IPS-NIHi7 (cell line): ENCODE data around the gene ZFP82.

ENCODE experiments used
- DNase-seq: peaks from one replicate; pipeline ENCODE4 v3.0.0; 2012; ENCODE audit warnings: mixed read lengths; ENCODE audit errors: extremely low spot score

ZFP82 gene

DNA sequence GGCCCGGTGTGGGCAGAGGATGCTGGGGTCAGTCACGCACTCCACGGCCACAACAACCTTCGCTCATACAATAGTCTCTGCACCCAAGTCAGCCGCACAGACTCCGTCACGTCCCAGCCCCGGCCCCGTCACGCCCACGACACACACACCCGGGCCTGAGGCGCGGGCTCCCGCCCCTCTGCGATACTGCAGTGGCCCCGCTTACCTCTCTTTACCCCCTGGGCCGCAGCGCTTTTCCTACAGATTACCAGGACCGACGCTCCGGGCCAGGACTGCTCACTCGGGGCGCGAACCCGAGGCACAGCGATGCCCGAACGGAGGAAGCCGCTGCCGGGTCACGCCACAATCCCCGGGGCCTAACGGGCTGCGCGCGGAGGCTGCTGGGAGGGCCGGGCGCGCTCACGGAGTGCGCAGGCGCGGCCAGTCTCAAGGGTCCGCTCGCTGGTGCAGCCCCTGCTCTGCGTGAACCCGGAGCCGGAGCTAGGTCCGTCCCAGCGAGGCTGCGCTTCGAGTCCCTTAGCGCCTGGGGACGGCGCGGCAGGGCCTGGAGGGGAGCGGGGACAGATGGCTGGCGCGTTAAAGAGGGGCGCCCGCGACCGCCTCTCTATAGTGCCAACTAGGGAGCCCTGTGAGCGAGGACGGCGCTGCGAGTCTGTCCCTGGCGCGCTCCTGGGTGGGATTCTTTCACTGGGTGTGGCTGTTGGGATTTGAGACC is at the start of gene ZFP82:
Gene ZFP82, minus strand, starts transcription at position 358 of the 715 bp plus-strand sequence. CDS start 8,855 bp downstream, outside the sequence.
- DNase-seq = peak; percentile 95

GRCh38 chr19:36460046-36460445 is 41.6 kb upstream of the ZFP82 start:
- no peak for DNase-seq

DNA sequence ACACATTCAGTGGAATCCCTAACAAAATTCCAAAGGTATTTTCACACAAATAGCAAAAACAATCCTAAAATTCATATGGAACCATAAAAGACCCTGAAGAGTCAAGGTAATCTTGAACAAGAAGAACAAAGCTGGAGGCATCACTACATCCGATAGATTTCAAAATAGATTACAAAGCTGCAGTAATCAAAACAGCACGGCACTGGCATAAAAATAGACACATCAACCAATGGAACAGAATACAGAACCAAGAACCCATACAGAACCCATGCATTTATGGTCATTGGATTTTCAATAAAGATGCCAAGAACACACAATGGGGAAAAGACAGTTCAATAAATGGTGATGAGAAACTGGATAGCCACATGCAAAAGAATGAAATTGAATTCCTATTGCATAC is 38.4 kb upstream of the ZFP82 start:
- DNase-seq = no peak

DNA sequence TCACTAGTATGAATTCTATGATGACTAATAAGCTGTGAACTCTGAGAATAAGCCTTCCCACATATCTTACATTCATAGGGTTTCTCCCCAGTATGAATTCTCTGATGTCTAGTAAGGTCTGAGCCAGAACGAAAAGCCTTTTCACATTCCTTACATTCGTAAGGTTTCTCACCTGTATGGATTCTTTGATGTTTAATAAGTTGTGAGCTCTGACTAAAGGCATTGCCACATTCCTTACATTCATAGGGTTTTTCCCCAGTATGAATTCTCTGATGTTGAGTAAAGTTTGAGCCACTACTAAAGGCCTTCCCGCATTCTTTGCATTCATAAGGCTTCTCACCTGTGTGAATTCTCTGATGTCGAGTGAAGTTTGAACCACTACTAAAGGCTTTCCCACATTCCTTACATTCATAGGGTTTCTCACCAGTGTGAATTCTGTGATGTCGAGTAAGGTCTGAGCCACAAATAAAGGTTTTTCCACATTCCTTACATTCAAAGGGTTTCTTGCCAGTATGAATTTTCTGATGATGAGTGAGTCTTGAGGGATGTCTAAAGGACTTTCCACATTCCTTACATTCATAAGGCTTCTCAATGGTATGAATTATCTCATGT is 30.7 kb upstream of the ZFP82 start:
- DNase-seq = no peak

DNA sequence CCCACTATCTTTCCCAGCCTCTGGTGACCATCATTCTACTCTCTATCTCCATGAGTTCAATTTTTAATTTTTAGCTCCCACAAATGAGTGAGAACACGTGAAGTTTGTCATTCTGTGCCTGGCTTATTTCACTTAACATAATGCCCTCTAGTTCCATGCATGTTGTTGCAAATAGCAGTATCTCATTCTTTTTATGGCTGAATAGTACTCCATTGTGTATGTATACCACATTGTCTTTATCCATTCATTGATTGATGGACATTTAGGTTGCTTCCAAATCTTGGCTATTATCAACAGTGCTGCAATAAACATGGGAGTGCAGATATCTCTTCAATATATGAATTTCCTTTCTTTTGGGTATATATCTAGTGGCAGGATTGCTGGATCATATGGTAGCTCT is 22.9 kb upstream of the ZFP82 start:
- no peak for DNase-seq

GRCh38 chr19:36436531-36436930 is 18.1 kb upstream of the ZFP82 start:
- peak; percentile 53 for DNase-seq

GRCh38 chr19:36423925-36424324 is 5.5 kb upstream of the ZFP82 start:
- DNase-seq = no peak

DNA sequence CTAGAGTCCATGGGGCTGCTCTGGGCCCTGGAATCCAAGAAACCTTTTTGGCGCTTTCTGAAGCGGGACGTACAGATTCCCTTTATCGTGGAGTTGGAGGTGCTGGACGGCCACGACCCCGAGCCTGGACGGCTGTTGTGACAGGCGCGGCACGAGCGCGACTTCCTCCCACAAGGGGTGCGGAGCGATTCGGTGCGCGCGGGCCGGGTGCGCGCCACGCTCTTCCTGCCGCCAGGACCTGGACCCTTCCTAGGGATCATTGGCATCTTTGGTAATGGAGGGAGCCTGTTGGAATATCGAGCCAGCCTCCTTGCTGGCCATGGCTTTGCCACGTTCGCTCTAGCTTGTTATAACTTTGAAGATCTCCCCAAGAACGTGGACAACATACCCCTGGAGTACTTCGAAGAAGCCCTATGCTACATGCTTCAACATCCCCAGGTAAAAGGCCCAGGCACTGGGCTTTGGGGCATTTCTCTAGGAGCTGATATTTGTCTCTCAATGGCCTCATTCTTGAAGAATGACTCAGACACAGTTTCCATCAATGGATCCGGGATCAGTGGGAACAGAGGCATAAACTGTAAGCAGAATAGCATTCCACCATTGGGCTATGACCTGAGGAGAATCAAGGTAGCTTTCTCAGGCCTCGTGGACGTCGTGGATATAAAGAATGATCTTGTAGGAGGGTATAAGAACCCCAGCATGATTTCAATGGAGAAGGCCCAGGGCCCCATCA is 3.5 kb upstream of the ZFP82 start:
- no peak for DNase-seq

DNA sequence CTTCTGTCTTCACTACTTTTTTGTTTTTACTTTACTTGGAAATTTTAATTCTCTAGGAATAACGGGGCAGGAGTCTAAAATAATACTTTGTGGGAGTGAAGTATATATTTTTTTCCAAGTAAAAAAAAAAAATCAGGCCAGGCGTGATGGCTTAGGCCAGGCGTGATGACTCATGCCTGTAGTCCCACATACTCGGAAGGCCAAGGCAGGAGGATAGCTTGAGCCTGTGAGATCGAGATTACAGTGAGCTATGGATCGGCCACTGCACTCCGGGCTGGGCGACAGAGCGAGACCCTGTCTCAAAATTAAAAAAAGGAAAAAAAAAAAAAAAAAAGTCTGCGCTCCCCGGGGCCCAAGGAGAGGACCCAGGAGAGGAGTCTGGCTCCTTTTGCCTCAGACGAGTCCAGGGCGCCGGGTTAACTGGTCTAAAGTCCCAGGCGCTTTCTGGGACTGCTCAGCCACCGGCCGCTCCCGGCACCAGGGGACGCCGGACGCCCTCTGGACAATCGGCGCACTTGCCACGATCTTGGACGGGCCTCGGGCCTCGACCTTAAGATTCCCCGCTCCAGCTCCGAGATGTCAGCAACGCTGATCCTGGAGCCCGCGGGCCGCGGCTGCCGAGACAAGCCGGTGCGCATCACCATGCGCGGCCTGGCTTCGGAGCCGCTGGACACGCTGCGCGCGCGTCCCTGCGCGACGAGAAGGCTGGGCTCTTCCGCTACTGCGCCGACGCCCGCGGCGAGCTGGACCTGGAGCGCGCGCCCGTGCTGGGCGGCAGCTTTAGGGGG is 2.7 kb upstream of the ZFP82 start:
- peak; percentile 37 for DNase-seq

- no peak for DNase-seq
Observed at GRCh38 chr19:36417752-36418286, 625 bp downstream of the ZFP82 start.

DNA sequence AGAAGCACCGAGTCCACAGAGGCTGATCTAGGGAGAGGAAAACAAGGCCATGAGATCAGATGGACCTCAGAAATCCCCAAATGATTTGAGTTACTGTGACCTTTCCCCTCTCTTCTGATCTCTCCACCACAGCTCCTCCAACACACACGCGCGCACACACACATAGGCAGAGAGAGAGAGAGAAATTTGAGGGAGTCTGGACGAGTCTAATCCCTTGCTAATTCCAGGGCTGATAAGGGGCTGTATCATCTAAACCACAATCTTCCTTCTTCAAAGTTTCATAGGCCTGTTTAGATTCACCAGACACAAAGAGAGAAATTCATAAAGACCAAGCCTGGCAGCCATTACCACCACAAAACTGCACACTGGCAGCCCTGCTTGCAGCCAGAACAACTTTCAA is 8.6 kb downstream of the ZFP82 start:
- no peak for DNase-seq

- DNase-seq = no peak
Observed at GRCh38 chr19:36408101-36408500, 10.3 kb downstream of the ZFP82 start.

DNA sequence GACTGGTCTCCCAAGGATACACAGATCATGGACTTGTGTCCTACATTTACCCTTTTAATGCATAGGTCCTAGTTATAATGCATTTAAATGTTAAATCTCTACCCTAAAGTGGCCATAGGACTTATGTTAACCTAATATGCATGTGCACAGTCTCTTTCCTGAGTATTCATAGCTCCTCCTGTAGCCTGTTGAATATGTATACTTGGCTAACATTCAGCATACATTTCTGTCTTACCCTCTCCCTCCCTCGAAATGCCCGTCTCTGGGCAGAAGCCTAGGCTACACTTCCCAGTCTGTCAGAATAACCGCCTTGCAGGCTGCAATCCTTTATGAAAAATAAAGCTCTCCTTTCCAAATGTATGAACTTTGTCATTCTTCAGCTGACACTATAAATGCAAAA is 13.9 kb downstream of the ZFP82 start:
- no peak for DNase-seq

DNA sequence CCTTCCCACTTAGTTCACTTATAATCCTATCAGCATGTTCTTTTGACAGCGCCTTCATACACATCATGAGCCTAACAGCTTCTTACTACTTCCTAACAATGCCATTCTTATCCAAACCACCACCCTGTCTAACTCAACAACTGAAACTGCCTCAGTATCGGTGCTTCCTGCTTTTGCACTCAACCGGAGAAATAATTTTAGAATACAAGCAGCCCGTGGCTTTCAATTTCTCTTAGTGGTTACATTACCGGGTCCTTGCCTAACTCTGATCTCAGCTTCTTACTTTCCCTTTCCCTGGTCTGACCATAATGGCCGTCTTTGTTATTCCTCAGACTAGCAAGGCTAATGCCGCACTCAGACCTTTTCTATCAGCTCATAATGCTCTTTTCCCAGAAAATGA is 17.0 kb downstream of the ZFP82 start:
- DNase-seq = no peak

GRCh38 chr19:36398571-36398970 is 19.9 kb downstream of the ZFP82 start:
- DNase-seq = no peak

DNA sequence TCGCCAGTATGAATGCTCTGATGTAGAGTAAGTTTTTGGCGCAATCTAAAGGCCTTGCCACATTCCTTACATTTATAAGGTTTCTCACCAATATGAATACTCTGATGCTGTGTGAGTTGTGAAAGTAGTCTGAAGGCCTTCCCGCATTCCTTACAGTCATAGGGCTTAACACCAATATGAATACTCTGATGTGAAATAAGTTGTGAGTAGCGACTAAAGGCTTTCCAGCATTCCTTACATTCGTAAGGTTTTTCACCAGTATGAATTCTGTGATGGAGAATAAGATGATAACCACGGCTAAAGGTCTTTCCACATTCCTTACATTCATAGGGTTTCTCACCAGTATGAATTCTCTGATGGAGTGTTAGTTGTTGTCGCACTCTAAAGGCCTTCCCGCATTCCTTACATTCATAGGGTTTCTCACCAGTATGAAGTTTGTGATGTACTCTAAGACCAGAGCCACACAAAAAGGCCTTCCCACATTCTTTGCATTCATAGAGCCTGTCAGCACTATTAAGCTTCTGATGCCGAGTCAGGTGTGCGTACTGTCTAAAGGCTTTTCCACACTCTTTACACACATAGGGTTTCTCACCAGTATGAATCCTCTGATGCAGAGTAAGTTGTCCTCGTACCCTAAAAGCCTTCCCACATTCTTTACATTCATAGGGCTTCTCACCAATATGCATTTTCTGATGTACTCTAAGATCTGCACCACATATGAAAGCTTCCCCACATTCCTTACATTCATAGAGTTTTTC is 25.3 kb downstream of the ZFP82 start:
- no peak for DNase-seq

DNA sequence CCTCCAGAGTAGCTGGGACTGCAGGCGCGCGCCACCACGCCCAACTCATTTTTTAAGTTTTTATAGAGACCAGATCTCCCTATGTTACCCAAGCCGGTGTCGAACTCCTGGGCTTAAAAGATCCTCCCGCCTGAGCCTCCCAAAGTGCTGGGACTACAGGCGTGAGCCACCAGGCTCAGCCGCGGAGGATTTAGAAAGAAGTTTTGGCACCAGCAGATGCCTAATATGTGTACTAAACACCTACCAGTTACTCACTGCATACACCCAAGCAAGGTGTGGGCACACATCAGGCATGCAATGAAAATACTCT is 39.0 kb downstream of the ZFP82 start:
- no peak for DNase-seq

DNA sequence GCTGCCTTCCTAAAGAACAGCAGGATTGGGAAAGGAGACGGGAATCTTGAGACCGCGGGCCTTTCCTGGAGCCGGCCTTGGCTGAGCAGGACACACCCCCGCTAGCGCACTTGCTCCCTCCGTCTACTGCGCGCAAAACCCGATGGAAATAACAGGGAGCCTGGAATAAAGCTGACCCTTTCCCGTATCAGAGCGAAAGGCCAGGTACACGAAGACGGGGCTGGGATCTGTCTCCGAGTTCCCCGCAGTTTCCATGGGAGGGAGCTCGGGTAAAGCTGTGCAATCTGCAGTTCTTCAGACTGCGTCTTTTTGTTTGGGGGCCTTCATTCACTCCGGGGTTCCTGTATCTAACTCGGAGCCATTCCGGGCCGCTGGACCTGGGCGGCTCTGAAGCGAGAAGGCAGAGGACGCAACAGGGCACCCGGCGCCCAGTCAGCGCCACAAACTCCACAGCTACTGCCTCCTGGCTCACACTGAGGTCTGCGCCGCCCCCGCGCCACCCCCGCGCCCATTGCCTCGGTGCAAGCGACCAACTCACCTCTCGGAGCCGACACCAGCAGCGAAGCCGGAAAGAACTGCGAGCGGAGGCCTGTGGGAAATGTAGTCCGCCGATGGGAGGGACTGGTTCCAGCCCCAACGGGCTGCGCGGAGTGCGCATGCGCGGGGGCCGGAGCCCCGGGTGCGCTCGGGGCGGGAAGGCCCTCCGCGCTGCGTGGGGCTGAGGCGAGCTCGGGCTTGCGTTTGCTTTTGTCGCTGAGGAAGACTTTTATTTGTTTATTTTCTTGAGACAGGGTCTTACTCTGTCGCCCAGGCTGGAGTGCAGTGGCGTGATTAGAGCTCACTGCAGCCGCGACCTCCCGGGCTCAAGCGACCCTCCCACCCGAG is 39.6 kb downstream of the ZFP82 start, which contains the start of gene ZFP14:
Gene ZFP14, minus strand, starts transcription at position 577 of the 885 bp plus-strand sequence. CDS start 11,309 bp downstream, outside the sequence.
- peak; percentile 100 for DNase-seq

DNA sequence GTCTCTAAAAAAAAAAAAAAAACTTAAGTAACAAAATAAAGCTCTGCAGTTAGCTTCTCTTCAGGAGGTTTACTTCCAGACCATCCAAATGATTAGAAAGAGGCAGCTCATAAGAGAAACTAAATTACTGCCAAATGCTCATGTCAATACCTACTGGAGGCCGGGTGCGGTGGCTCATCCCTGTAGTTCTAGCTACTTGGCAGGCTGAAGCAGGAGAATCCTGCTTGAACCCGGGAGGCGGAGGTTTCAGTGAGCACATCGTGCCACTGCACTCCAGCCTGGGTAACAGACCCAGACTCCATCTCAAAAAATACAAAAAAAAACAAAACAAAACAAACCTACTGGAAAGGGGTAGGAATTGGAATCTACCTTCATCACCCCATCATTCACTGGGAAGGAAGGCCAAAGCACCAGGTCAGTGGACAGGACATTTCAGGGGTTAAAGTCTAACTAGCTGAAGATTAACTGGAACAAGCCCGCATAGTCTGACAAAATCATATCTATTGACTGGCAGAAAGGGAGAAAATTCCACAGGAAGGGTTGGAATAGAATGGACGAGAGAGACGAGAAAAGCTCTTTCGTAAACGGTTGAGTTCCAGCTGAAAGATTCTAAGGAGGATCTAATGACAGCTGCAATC is 40.8 kb downstream of the ZFP82 start:
- no peak for DNase-seq
